Hematopoietic multipotent progenitor cell treated with erythropoietin and hydrocortisone succinate and interleukin-3 and kit ligand, for 8 days (in vitro differentiated cells): Measurements from ENCODE around the gene CCDC60.

Experiments used
- DNase-seq: peaks from one replicate; pipeline ENCODE4 v3.0.0-alpha.2; 2015

The CCDC60 gene

DNA sequence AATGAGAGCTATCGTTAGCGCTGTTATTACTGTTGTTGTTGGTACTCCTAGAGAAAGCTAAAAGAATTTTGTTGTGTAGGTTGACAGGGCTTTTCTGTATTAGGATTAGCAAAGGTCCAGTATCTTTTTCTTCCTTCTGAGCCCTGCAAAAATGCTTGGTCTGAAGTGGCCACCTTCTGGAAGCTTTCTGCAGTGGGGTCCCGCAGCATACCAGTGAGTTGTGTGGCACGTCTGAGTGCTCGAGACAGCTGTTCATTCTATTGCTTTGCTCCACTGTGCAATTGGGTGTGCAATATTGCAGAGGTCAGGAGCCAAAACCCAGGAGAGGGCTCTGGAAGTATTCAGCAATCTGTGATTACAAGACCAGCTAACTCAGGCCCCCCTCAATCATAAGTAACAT is 57.1 kb downstream of the CCDC60 start:
- no peak for DNase-seq

DNA sequence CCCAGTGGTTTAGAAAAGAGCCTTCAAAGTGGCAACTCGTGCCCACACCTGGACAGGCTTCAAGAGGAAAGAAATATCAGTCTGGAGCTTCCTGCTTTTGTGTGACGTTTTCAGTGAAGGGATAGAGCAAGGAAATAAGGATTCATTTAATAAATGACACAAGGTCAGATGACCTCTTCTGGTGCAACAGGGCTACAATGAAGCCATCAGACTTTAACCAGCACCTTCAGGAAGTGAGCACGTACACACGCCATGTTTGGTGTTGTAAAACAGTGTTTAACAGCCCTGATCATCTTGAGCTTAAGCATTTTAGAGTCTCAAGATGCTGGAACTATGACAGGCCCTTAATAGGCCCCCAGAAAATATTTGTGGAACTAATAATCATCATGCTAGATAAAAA is 59.1 kb downstream of the CCDC60 start:
- DNase-seq, result no peak

DNA sequence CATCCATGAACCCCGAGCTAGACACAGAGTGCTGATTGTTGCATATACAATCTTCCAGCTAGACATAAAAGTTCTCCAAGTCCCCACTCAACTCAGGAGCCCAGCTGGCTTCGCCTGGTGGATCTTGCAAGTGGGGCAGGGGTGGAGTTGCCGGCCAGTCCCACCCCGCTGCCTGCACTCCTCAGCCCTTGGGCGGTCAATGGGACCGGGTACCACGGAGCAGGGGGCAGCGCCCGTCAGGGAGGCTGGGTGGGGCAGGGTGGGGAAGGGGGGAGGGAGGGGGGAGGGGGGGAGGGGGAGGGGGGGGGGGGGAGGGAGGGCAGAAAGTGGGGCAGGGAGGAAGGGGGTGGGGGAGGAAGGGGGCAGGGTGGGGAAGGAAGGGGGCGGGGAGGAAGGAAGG is 63.0 kb downstream of the CCDC60 start:
- DNase-seq, result no peak

DNA sequence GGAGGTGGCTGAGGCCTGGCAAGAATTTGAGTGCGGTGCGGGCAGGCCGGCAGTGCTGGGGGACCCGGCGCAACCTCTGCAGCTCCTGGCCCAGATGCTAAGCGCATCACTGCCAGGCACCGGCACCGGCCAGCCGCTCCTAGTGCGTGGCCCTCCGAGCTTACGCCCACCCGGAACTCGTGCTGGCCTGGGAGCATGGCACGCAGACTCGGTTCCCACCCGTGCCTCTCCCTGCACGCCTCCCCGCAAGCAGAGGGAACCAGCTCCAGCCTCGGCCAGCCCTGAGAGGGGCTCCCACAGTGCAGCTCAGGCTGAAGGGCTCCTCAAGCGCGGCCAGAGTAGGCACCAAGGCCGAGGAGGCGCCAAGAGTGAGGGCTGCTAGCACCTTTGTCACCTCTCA is 63.7 kb downstream of the CCDC60 start:
- DNase-seq, result no peak

DNA sequence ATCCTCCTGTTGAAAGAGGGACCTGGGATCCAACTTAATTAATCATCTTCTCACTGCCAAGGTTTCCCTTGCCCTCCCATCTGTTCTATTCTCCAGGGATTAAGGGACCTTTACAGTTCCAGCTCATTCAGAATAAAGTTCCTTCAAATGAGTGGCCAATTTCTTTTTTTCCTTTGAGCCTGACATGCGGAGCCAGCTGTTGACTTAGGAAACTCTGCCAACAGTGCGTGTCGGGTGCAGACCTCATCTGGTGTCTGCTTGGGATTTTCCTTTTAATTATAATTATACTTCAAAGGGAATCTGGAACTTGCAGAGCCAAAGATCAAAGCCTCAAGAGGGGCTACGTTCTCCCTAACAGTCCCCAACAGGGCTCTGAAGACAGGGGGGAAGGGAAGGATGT is 64.8 kb downstream of the CCDC60 start:
- DNase-seq, result no peak

DNA sequence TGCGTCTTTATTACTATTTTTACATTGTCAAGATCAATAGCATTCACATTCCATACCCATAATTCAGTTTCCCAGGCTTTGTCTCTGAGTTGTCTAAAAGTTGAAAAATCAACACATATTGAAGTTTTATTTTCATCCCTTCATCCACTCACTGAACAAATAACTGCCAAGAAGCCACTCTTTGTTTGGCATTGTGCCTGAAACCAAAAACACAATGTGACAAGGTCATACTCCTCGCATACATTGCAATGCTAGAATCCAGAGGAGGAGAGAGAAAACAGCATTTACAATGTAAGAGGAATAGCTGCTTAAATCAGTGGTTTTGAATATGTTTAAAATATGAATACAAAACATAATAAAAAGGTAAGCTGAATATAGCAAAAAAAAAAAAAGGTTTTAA is 71.8 kb downstream of the CCDC60 start:
- no peak for DNase-seq

DNA sequence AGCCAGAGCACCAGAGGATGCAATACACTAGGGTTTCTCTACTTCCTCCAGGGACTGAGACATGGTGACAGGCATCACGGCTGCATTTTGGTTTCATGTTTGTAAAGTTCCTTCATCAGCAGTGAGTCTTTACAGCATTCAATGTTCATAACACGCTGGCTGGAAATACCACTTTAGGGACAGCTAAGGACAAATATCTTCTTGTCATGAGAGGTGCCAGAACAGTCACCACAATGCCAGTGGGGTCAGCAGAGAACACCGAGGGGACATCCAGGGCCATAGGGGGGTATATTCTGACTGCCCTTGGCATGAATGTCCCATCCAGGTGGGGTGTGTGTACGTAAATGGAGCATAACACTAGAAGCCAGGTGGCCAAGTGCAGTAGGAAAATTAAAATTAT is 72.3 kb downstream of the CCDC60 start:
- no peak for DNase-seq

DNA sequence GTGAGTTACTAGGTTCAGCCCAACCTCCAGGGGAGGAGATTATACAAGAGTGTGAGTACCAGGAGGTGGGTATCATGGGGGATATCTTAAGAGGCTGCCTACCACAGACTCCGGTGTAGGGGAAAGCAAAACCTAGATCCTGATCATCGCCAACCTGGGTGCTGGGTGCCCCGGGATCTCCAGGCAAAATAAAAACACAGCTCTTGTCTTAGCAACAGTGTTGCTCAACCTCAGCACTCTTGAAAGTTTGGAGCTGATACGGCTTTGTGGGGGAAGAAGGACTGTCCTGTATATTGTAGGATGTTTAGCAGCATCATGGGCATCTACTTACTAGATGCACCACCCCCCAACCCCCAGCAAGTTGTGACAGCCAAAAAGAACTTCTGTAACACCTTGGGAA is 74.5 kb downstream of the CCDC60 start:
- no peak for DNase-seq

DNA sequence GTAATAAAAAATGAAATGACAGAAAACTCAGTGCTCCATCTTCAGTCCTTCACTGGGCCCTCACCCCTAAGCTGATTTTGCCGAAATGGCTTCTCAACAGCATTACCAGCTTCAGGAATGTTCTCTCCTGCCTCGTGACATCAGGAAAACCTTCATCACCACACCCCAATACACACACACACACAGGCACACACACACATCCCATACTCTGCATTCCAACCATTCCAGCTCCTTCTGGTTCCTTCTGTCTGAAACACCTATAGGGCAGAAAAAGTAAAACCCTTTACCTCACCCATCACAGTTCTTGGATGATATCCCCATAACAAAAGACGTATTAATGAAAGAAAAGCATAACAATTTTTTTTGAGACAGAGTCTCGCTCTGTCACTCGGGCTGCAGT is 75.9 kb downstream of the CCDC60 start:
- DNase-seq, result no peak

DNA sequence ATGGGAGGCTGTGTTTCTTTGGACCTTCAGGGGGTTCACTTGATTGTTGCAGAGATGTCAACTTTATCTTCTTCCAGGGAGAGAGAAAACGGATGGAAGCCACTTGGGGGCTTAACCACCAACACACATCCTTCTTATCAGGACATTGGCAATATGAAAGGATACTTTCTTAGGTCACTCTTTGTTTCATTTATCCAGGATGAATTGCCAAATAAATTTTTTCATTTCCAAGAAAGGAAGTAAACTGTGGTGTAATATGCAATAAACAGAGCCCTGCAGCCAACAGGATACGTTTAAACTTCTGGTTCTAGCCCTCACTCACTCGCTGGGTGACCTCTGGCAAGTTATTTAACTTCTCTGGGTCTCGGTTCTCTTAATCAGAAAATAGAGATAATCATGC is 77.8 kb downstream of the CCDC60 start:
- DNase-seq, result no peak

DNA sequence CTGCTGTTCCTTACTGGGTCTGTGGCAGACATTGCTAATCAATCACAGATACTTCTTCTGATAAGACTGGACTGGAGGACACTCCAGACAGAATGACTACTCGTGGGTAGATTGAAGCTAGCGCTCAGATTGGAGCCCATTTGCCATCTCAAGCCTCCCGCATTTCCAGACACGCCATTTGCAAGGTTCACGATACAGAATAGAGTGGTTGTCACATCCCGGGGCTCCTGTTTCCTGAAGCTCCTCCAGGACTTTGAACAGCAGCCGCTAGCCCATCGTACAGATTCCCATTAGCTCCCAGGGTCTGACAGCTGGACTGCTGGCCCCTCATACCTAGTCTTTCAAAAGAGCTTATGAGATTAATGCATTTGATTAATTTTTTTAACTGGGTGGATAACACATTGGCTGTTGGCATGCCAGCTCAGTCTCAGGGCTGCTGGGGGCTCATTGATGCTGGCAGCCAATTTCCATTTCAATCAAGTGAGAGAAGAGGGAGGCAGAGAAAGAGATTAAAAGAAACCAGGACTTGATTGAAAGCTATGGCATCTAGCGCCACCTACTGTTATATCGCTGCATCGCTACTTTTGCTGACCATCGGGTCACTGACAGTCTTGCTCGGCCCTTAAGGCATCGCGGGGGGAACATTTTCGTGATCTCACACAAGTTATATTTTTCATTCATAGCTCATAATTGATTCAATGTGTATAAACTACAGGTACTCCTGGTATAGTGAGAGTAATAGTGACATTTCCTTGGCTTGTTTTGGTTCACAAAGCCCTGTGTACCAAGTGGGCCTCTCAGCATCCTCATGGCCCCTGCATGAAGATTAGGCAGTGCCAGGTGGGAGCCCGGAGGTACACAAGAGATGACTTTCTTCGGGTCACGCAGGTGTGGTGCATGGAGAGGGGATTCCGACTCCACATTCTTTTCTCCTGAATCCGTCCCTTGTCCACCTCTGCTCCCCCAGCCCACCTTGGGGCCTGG is 78.6 kb downstream of the CCDC60 start:
- DNase-seq, result peak; percentile 57

DNA sequence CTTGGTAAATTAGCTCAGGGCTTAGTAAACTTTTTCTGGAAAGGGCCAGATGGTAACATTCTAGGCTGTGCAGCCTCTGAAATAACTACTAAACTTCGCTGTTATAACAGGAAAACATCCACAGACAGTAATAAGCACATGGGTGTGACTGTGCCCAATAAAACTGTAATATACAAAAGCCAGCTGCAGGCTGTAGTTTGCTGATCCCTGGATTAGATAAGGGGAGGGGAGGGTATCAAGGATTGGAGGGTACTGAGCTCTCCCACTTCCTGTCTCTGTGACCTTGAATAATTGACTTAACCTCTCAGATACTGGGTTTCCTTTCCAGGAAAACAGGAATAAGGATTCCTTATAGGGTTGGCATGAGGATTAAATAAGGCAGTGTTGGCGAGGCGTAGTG is 81.2 kb downstream of the CCDC60 start:
- DNase-seq, result no peak

DNA sequence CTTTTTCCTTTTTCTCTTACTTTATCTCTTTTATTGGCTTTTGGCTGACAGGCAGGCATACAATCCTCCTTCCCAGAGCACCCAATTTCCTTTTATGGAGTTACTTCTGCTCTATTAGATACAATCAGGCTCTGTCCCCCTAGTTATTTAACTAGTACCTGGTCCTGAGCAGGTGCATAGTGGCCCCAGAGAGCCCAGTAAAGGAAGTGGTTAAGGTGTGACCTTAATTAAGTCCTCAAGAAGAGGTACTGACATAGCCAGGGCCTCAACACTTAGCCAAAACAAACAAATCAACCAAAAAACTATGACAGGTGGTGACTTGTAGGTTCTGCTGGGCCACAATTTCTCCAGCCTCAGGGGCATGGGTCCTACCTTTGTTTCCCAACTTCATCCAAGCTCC is 82.9 kb downstream of the CCDC60 start:
- DNase-seq, result no peak

DNA sequence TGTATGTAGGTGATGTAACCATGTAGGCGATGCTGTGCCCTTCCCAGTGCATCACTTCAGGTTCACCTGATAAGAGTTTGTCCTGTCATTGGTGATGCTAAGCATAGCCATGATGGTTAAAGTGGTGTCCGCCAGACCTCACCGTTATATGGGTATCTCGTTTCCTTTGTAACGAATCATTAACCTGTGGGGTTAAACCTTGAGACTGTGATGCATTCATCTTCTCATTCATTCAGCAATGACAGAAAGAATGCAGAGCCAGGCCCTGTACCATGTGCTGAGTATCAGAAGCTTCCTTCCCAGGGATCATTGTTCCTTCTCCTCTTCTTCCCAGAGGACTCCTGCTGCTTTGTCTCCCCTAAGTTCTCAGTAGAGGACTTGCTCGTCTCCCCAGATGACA is 84.9 kb downstream of the CCDC60 start:
- DNase-seq, result no peak

DNA sequence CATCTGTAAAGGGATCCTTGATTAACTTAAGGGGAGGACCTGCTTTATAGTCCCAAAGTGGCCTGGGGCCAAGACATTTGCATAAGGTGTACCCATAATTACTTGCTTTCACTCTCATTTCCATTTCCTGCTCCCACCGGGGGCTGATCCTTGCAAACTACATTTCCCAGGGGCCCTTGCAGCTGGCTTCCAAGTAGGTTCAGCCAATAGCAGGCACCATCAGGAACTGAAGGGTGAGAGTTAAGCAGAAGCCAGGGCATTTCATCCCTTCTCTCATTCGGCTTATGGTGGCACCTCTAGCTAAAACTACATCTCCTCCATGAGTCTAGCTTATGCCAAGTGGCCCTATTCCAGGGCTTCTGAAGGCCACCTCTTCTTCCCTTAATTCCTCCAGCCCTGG is 88.8 kb downstream of the CCDC60 start:
- DNase-seq, result no peak

DNA sequence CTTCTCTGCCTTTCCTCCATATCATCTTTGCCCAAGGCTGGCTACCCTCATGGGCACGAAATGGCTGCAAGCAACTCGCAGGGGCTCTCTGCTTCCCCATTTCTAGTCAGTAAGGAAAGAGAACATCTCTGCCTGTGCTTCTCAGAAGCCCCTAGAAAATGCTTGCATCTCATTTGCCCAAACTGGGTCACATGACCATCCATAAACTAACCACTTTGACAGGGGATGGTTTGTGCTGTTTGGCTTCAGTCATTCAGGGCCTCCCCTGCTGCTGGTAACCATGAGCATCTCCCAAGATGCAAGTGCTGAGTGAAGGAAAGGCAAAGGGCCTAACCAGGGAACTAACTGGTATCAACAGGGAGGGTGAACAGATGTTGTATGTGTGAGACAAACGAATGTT is 91.1 kb downstream of the CCDC60 start:
- DNase-seq, result no peak

DNA sequence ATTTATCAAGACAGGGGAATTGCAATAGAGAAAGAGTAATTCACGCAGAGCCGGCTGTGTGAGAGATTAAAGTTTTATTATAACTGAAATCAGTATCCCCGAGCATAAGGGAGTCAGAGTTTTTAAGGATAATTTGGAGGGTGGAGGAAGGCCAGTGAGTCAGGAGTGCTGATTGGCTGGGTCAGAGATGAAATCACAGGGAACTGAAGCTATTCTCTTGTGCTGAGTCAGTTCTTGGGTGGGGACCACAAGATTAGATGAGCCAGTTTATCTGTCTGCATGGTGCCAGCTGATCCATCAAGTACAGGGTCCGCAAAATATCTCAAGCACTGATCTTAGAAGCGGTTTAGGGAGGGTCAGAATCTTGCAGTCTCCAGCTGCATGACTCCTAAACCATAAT is 96.6 kb downstream of the CCDC60 start:
- no peak for DNase-seq

DNA sequence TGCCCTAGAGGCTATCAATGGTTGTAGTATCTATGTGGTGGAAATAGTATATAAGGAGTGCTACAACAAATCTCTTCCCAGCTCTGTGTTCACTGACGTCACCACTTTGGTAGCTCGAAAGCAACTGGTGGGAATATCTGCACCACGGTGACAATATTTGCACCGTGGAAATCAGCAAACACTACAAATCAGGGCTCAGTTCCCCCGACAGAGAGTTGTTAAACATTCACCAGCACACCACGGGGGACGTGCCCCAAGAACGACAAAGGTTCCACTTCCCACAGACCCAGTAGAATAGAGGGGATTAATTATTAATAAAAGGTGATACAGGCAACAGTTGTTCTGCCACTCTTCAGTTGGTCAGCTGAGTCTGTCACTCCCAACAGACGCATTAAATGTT is 98.4 kb downstream of the CCDC60 start:
- no peak for DNase-seq

DNA sequence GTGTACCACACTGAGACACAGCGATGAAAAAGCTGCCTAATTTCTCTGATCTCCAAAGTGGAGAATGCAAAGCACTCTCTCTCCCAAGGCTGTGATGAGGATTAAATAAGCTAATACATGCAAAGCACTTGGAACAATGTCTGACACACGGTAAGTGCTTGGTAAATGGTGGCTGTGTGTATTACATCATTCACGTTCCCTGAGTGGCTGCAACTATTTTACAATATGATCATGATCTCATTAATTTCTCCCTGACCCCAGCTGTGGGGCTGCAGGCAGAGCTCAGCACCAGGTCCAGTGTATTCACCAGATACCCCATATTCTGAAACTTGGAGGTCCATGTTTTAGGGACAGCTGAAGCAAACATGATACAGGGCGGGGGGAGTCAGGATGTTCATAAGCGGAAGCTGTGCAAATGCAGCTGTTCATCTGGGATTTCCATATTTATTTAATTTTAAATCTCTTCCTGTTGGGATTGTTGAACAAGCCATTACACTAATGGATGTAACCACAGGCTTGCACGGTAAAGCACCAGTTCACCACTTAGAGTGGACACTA is 106.4 kb downstream of the CCDC60 start:
- no peak for DNase-seq

DNA sequence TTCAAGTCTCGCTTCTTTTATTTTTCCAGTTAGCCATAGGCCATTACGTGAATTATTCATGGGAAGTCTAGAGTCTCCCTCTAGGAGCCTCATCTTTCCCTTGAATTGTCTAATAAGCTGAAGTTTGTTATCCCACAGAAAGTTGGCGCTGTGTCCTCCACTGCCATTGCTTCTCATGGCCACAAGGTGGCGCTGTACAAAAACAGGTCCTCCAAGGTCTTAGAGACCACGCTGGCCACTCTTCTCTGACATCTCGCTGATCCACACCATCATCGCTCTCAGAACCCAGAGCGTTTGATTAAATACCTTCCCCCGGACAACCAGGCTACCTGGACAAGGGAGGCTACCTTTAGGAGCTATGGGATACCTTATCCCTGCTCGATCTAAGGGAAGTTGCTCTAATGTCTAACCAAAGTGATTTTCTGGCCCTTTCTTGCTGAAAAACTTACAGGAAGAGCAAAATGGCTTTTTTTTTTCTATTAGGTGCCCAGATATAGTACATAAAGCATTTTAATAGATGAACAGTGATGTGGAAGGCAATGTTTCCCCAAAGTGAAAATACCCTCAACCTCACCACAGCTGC is 110.0 kb downstream of the CCDC60 start:
- peak; percentile 80 for DNase-seq

DNA sequence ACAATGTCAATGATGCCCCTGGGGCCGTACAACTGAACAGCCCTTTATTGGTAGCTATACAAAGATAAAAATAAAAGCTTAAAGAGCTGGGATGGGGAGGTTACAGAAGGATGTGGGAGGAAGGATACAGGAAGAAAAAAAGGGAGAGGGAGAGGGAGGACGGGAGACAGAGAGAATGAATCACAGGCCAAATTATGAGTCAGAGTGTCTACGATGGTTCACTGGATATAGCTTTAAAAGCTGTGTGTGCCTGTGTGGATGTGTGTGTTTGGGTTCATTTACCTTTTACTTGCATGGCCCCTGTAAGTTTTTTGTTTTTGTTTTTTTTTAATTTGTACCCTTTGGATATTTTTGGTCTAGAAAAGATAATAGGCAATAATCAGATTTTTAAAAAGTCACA is 111.9 kb downstream of the CCDC60 start:
- DNase-seq, result no peak

DNA sequence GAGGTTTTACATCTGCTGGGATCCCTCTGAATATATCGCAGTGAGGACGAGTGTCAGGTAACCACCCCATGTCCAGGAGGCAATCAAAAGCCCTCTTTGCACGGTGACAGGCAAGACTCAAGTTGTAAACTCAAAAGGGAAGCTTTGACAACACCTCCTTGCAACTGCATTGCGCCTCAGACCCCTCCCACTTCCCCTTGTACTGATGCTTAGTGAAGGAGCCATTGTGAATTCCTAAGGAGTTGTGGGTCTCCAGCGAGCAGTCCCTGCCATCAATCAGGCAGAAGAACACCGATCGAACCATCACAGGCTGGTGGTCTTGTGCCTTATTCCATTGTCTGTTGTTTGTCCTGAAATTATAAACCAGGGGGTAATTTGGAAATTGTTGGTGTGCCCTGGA is 112.6 kb downstream of the CCDC60 start:
- DNase-seq, result no peak

DNA sequence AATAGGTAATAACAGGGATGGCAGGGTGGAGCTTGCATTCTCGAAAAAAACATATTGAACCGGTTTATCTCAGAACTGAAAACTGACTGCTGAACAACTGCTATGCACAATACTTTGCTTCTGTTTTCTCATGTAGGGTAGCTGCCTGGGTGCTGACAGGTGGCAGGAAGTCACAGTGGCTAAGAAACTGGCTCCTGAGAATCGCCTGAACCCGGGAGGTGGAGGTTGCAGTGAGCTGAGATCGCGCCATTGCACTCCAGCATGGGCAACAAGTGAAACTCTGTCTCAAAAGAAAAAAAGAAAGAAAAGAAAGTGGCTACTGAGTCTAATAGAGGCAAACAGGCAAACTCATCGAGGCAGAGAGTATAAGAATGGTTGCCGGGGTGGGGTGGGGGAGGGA is 113.1 kb downstream of the CCDC60 start:
- no peak for DNase-seq

DNA sequence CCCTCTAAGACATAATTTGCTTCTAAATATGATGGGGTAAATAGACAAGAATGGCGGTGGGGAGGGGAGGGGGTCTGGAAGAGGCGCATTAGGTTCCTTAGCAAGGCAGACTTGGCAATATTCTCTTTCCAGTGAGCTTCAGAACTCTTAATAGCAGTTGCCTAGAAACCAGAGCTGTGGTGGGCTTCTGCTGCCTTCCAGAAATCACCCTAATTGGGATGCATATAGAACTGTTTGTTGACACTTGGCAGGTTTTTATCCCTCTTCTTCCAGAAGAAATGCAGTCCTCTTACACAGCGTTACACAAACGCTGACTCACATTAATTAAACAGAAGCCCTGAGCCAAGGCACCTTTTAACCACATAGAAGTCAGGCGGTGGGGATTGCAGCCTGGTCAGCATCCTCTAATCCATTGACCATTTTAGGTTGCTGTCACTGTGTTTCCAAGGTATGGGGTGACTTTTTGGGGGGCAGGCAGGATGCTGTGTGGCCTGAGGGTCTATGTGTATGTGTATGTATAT is 114.1 kb downstream of the CCDC60 start:
- no peak for DNase-seq
